ENCODE measurements around the gene OBSCN.

OBSCN gene

GRCh38 chr1:228321895-228322294, 114.1 kb downstream of the OBSCN start:
- DNase-seq: no peak

GRCh38 chr1:228323401-228323800, 115.6 kb downstream of the OBSCN start:
- no peak for DNase-seq

- no peak for DNase-seq
Measured at GRCh38 chr1:228325267-228325666, 117.4 kb downstream of the OBSCN start.

GRCh38 chr1:228329887-228330286, 122.0 kb downstream of the OBSCN start:
- no peak for DNase-seq

- peak in 1 of 5 donors; percentile 6 for DNase-seq
Measured at GRCh38 chr1:228332797-228333738, 125.2 kb downstream of the OBSCN start.

- no peak for DNase-seq
Measured at GRCh38 chr1:228333739-228334115, 125.9 kb downstream of the OBSCN start.

GRCh38 chr1:228334226-228334935, 126.5 kb downstream of the OBSCN start:
- DNase-seq: peak in 1 of 5 donors; percentile 2

GRCh38 chr1:228334954-228335353, 127.1 kb downstream of the OBSCN start:
- peak in 1 of 5 donors; percentile 3 for DNase-seq

- peak in 1 of 5 donors; percentile 3 for DNase-seq
Measured at GRCh38 chr1:228335406-228336307, 127.8 kb downstream of the OBSCN start.

GRCh38 chr1:228336308-228337030, 128.6 kb downstream of the OBSCN start:
- DNase-seq: peak in 1 of 5 donors; percentile 7

- DNase-seq: peak in 1 of 5 donors; percentile 11
Measured at GRCh38 chr1:228337031-228337564, 129.3 kb downstream of the OBSCN start.

GRCh38 chr1:228337711-228338520, 130.1 kb downstream of the OBSCN start:
- peak in 1 of 5 donors; percentile 9 for DNase-seq

- DNase-seq: peak in 1 of 5 donors; percentile 6
Measured at GRCh38 chr1:228338521-228339051, 130.7 kb downstream of the OBSCN start.

- peak in 1 of 5 donors; percentile 4 for DNase-seq
Measured at GRCh38 chr1:228339059-228339704, 131.3 kb downstream of the OBSCN start.

GRCh38 chr1:228339766-228340685, 132.2 kb downstream of the OBSCN start:
- DNase-seq: peak in 1 of 5 donors; percentile 5

- peak in 1 of 5 donors; percentile 11 for DNase-seq
Measured at GRCh38 chr1:228340686-228341449, 133.0 kb downstream of the OBSCN start.

- peak in 1 of 5 donors; percentile 4 for DNase-seq
Measured at GRCh38 chr1:228341450-228341813, 133.6 kb downstream of the OBSCN start.
